K562 (cell line): ENCODE results near the gene KHSRP. TPM values are rescaled to one million over a fixed set of nuclear protein-coding genes. Genes with fewer than 3 reads are reported as not detected.

ENCODE experiments used
- E2F3 ChIP-seq: fragments of 250-450 bp; sonication (Bioruptor Pico); IDR thresholded peaks from 2 replicates; pipeline ENCODE4 v1.4.0; 2020; ENCODE audit warnings: mild to moderate bottlenecking
- JUN ChIP-seq, 2 experiments: sonication (generic) in 1 of 2; formaldehyde crosslinking in 1 of 2; IDR thresholded peaks; 2 replicates each; pipeline versions ENCODE4 v1.6.1 to v1.8.0; 2012 to 2022; ENCODE audit warnings: borderline replicate concordance in 2 of 2, mild to moderate bottlenecking in 2 of 2, improper control_type of control experiment in 1 of 2, low read depth in 1 of 2, low read length in 1 of 2, missing genetic modification reagents in 1 of 2
- MAZ ChIP-seq, 2 experiments: fragments of 450-650 bp in 1 of 2; sonication (generic) in 1 of 2; formaldehyde crosslinking; IDR thresholded peaks in 1 of 2; conservative IDR thresholded peaks in 1 of 2; 2 replicates each; pipeline versions ENCODE4 v1.4.0 to v1.5.0; 2020; ENCODE audit warnings: mild to moderate bottlenecking in 1 of 2, missing genetic modification reagents in 1 of 2
- POLR2H ChIP-seq: IDR thresholded peaks from 2 replicates; pipeline ENCODE4 v1.6.1; 2016; ENCODE audit warnings: missing genetic modification characterization, low read depth, mild to moderate bottlenecking, control low read depth, missing compliant biosample characterization, moderate library complexity
- RBM34 ChIP-seq: fragments of 200-400 bp; formaldehyde crosslinking; IDR thresholded peaks from 2 replicates; pipeline ENCODE4 v1.6.1; 2018; ENCODE audit warnings: low read length, borderline replicate concordance; ENCODE audit not compliant: insufficient read depth
- RCOR1 ChIP-seq, 2 experiments: IDR thresholded peaks; 2 replicates each; pipeline ENCODE4 v1.6.1; 2012; ENCODE audit warnings: low read depth in 2 of 2, low read length in 2 of 2, borderline replicate concordance in 1 of 2, improper control_type of control experiment in 1 of 2
- SMC3 ChIP-seq: conservative IDR thresholded peaks from 2 replicates; pipeline ENCODE4 v1.6.1; 2011; ENCODE audit warnings: low read depth, low read length, improper control_type of control experiment; ENCODE audit not compliant: insufficient read depth
- SP1 ChIP-seq: sonication (generic); formaldehyde crosslinking; IDR thresholded peaks from 2 replicates; pipeline ENCODE4 v1.8.1; 2022; ENCODE audit warnings: mild to moderate bottlenecking, missing genetic modification reagents
- TEAD1 ChIP-seq, 2 experiments: fragments of 450-650 bp in 1 of 2; sonication (generic) in 1 of 2; formaldehyde crosslinking; IDR thresholded peaks; 2 replicates each; pipeline versions ENCODE4 v1.4.0 to v1.8.0; 2020 to 2022; ENCODE audit warnings: mild to moderate bottlenecking in 2 of 2, missing genetic modification reagents in 1 of 2
- ZNF121 ChIP-seq: sonication (generic); formaldehyde crosslinking; conservative IDR thresholded peaks from 2 replicates; pipeline ENCODE4 v1.8.0; 2022; ENCODE audit warnings: missing genetic modification reagents
- ZNF217 ChIP-seq: sonication (generic); formaldehyde crosslinking; IDR thresholded peaks from 2 replicates; pipeline ENCODE4 v1.8.0; 2022; ENCODE audit warnings: mild to moderate bottlenecking, missing genetic modification reagents
- ZZZ3 ChIP-seq: fragments of 450-650 bp; IDR thresholded peaks from 2 replicates; pipeline ENCODE4 v1.6.1; 2016; ENCODE audit warnings: antibody characterized with exemption, mild to moderate bottlenecking, moderate library complexity
- polyA plus RNA-seq, 8 experiments: library from polyadenylated mRNA; depleted of rRNA in 4 of 8; stranded (reverse) in 5 of 8; unstranded in 3 of 8; fragments of >200 nt; fragmentation: Nextera tagmentation in 2 of 8; fragmentation: Illumina TruSeq in 1 of 8; extraction: Ambion mirVana in 2 of 8; extraction: Trizol in 1 of 8; gene quantifications; 2 replicates each; pipeline versions ENCODE4 v1.2.1 to v1.2.3, GENCODE V29; 2011 to 2014; ENCODE audit warnings: inconsistent platforms in 1 of 8, missing spikeins in 1 of 8
- total RNA-seq, 7 experiments: library from RNA; depleted of rRNA in 6 of 7; stranded (reverse); fragments of >200 nt in 6 of 7; fragmentation: Illumina TruSeq in 2 of 7; extraction: Trizol in 2 of 7; gene quantifications; 2 replicates each; pipeline versions ENCODE4 v1.2.1 to v1.2.3, GENCODE V29; 2011 to 2021; ENCODE audit warnings: low replicate concordance in 1 of 7
- TF ChIP-seq, protein P1 (sequence below): sonication (generic); formaldehyde crosslinking; IDR thresholded peaks from 2 replicates; pipeline ENCODE4 v1.4.0; 2020; ENCODE audit warnings: mild to moderate bottlenecking, missing genetic modification reagents
- TF ChIP-seq, protein P2 (sequence below): fragments of 450-650 bp; formaldehyde crosslinking; IDR thresholded peaks from 2 replicates; pipeline ENCODE4 v1.4.0; 2022; ENCODE audit warnings: mild to moderate bottlenecking, moderate library complexity
- TF ChIP-seq, protein P3 (sequence below), 2 experiments: IDR thresholded peaks; 2 replicates each; pipeline ENCODE4 v1.6.1; 2012; ENCODE audit warnings: improper control_type of control experiment in 2 of 2, low read depth in 2 of 2, low read length in 2 of 2, borderline replicate concordance in 1 of 2
- TF ChIP-seq, protein P4 (sequence below): fragments of 450-650 bp; IDR thresholded peaks from 2 replicates; pipeline ENCODE4 v1.6.1; 2016; ENCODE audit warnings: antibody characterized with exemption
- TF ChIP-seq, protein P5 (sequence below): IDR thresholded peaks from 2 replicates; pipeline ENCODE4 v1.6.1; 2016; ENCODE audit warnings: missing genetic modification characterization, missing compliant biosample characterization

The KHSRP gene
- total and polyA plus RNA-seq, 9 of the 15 experiments (the other 6 are each of a cell fraction or from before 2014, with no cell fraction given), result 4.2 to 564 (median 139) TPM

DNA sequence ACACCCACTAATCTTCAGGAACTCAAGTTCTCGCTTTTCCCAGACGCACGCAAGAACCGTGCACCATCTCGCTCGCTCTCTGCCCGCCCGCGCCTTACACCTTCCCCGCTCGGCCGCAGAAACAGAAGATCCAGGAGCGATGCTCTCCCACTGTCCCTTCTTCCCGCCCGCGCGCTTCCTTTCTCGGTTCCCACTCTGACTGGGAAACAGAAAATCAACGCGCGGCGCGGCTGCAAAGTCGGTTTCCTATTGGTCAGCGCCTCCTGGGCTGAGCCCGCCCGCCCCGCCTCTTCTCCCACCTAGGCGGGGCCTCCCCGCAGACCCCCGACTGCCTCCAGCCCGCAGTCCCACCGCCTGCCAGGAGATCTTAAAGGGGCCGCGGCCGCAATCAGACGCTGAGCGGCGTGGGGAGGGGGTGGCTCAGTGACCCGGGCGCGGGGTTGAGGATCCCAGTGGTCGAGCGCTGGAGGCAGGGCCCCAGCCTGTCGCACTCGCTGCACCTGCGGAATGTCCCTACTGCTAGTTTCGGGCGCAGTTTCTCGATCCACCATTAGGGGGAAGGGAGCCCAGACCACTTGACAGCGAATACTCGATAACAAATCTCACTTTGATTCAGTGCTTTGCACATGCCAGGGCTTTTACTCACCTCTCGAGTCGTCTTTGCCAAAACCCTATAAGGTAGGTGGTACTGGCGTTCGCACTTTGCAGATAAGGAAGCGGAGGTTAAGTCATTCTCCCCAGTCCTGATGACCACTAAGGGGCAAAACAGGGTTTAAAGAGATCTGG, 35.7 kb upstream of the KHSRP start (continued):
- TF ChIP-seq, protein P1, sequence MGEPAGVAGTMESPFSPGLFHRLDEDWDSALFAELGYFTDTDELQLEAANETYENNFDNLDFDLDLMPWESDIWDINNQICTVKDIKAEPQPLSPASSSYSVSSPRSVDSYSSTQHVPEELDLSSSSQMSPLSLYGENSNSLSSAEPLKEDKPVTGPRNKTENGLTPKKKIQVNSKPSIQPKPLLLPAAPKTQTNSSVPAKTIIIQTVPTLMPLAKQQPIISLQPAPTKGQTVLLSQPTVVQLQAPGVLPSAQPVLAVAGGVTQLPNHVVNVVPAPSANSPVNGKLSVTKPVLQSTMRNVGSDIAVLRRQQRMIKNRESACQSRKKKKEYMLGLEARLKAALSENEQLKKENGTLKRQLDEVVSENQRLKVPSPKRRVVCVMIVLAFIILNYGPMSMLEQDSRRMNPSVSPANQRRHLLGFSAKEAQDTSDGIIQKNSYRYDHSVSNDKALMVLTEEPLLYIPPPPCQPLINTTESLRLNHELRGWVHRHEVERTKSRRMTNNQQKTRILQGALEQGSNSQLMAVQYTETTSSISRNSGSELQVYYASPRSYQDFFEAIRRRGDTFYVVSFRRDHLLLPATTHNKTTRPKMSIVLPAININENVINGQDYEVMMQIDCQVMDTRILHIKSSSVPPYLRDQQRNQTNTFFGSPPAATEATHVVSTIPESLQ, result 0 out of 2 replicates have a peak, but pooled peaks have one; percentile 22
- no peak for TF ChIP-seq E2F3 (CRISPR knock-in tag)
- TF ChIP-seq ZNF217 (CRISPR knock-in tag), result no peak
- no peak for TF ChIP-seq JUN (IDR thresholded peaks at IDR 0.05; ENCODE audit: borderline replicate concordance, low read depth, low read length)
- TF ChIP-seq JUN (CRISPR knock-in tag; IDR thresholded peaks at IDR 0.05; ENCODE audit: borderline replicate concordance), result no peak
- TF ChIP-seq RCOR1 (IDR thresholded peaks at IDR 0.05; ENCODE audit: borderline replicate concordance in 1 of 2, low read depth in 2 of 2, low read length in 2 of 2), result peak; percentile 32 to 84; a peak in 2 of 4 replicates
- no peak for TF ChIP-seq ZZZ3
- TF ChIP-seq, protein P2, sequence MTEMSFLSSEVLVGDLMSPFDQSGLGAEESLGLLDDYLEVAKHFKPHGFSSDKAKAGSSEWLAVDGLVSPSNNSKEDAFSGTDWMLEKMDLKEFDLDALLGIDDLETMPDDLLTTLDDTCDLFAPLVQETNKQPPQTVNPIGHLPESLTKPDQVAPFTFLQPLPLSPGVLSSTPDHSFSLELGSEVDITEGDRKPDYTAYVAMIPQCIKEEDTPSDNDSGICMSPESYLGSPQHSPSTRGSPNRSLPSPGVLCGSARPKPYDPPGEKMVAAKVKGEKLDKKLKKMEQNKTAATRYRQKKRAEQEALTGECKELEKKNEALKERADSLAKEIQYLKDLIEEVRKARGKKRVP (CRISPR knock-in tag), result no peak
- TF ChIP-seq ZNF121 (CRISPR knock-in tag), result no peak
- TF ChIP-seq, protein P3, sequence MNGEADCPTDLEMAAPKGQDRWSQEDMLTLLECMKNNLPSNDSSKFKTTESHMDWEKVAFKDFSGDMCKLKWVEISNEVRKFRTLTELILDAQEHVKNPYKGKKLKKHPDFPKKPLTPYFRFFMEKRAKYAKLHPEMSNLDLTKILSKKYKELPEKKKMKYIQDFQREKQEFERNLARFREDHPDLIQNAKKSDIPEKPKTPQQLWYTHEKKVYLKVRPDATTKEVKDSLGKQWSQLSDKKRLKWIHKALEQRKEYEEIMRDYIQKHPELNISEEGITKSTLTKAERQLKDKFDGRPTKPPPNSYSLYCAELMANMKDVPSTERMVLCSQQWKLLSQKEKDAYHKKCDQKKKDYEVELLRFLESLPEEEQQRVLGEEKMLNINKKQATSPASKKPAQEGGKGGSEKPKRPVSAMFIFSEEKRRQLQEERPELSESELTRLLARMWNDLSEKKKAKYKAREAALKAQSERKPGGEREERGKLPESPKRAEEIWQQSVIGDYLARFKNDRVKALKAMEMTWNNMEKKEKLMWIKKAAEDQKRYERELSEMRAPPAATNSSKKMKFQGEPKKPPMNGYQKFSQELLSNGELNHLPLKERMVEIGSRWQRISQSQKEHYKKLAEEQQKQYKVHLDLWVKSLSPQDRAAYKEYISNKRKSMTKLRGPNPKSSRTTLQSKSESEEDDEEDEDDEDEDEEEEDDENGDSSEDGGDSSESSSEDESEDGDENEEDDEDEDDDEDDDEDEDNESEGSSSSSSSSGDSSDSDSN (IDR thresholded peaks at IDR 0.05; ENCODE audit: borderline replicate concordance in 1 of 2, low read depth in 2 of 2, low read length in 2 of 2), result peak; percentile 23 to 62; a peak in 2 of 4 replicates
- peak; percentile 67 to 94; a peak in 3 of 4 replicates for TF ChIP-seq MAZ (CRISPR knock-in tag; conservative IDR thresholded peaks at IDR 0.05 in 1 of 2, IDR thresholded peaks at IDR 0.05 in 1 of 2)
- TF ChIP-seq RBM34, result no peak
- TF ChIP-seq, protein P4, sequence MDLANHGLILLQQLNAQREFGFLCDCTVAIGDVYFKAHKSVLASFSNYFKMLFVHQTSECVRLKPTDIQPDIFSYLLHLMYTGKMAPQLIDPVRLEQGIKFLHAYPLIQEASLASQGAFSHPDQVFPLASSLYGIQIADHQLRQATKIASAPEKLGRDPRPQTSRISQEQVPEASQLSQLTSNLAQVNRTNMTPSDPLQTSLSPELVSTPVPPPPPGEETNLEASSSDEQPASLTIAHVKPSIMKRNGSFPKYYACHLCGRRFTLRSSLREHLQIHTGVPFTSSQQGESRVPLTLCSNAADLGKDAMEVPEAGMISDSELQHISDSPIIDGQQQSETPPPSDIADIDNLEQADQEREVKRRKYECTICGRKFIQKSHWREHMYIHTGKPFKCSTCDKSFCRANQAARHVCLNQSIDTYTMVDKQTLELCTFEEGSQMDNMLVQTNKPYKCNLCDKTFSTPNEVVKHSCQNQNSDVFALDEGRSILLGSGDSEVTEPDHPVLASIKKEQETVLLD, result peak; percentile 40; the same call in 1 of the 2 replicates
- peak; percentile 13; the same call in 1 of the 2 replicates for TF ChIP-seq SMC3
- TF ChIP-seq POLR2H, result no peak
- TF ChIP-seq, protein P5, sequence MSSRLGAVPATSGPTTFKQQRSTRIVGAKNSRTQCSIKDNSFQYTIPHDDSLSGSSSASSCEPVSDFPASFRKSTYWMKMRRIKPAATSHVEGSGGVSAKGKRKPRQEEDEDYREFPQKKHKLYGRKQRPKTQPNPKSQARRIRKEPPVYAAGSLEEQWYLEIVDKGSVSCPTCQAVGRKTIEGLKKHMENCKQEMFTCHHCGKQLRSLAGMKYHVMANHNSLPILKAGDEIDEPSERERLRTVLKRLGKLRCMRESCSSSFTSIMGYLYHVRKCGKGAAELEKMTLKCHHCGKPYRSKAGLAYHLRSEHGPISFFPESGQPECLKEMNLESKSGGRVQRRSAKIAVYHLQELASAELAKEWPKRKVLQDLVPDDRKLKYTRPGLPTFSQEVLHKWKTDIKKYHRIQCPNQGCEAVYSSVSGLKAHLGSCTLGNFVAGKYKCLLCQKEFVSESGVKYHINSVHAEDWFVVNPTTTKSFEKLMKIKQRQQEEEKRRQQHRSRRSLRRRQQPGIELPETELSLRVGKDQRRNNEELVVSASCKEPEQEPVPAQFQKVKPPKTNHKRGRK, result no peak
- TF ChIP-seq TEAD1 (CRISPR knock-in tag; IDR thresholded peaks at IDR 0.05), result peak; percentile 74 to 90; a peak in 3 of 4 replicates
- TF ChIP-seq SP1 (CRISPR knock-in tag), result peak; percentile 93
